HepG2 (cell line): ENCODE measurements around the gene RXFP2. TPM values are rescaled to one million over a fixed set of nuclear protein-coding genes. Genes with fewer than 3 reads are reported as not detected.
A peak's percentile ranks its signal among the peaks of the same experiment; 100 is the strongest.

Source experiments
- ATF7 ChIP-seq, 2 experiments: fragments of 450-650 bp in 1 of 2; sonication (generic) in 1 of 2; formaldehyde crosslinking in 1 of 2; IDR thresholded peaks; 2 replicates each; pipeline versions ENCODE4 v1.4.0 to v1.6.1; 2016 to 2020; ENCODE audit warnings: antibody characterized with exemption in 1 of 2, mild to moderate bottlenecking in 1 of 2, missing genetic modification reagents in 1 of 2
- CBX1 ChIP-seq: IDR thresholded peaks from one replicate; pipeline ENCODE4 v1.6.1; 2016; ENCODE audit warnings: antibody characterized with exemption, low read depth
- CBX2 ChIP-seq, 2 experiments: fragments of 200-600 bp in 1 of 2; sonication (generic); formaldehyde crosslinking in 1 of 2; IDR thresholded peaks; 2 replicates each; pipeline versions ENCODE4 v1.7.0 to v1.8.1; 2018 to 2022; ENCODE audit warnings: low read depth in 2 of 2, low read length in 1 of 2, mild to moderate bottlenecking in 1 of 2, missing genetic modification reagents in 1 of 2
- CCDC6 ChIP-seq: sonication (generic); formaldehyde crosslinking; IDR thresholded peaks from 2 replicates; pipeline ENCODE4 v1.8.1; 2022; ENCODE audit warnings: mild to moderate bottlenecking, missing genetic modification reagents, moderate library complexity
- HINFP ChIP-seq: sonication (generic); formaldehyde crosslinking; IDR thresholded peaks from 2 replicates; pipeline ENCODE4 v1.4.0; 2020; ENCODE audit warnings: low read depth, mild to moderate bottlenecking, missing genetic modification reagents
- HNRNPL ChIP-seq: fragments of 200-400 bp; formaldehyde crosslinking; IDR thresholded peaks from 2 replicates; pipeline ENCODE4 v1.6.1; 2017; ENCODE audit warnings: mild to moderate bottlenecking, low read depth, low read length
- HNRNPLL ChIP-seq: fragments of 200-400 bp; formaldehyde crosslinking; IDR thresholded peaks from 2 replicates; pipeline ENCODE4 v1.6.1; 2017; ENCODE audit warnings: mild to moderate bottlenecking, low read depth, low read length; ENCODE audit not compliant: poor library complexity, severe bottlenecking
- MTA1 ChIP-seq: sonication (generic); formaldehyde crosslinking; IDR thresholded peaks from 2 replicates; pipeline ENCODE4 v1.4.0; 2020; ENCODE audit warnings: missing genetic modification reagents, mild to moderate bottlenecking, borderline replicate concordance
- NAIF1 ChIP-seq: sonication (generic); formaldehyde crosslinking; IDR thresholded peaks from 2 replicates; pipeline ENCODE4 v1.5.0; 2020; ENCODE audit warnings: mild to moderate bottlenecking, missing genetic modification reagents, borderline replicate concordance
- NFYB ChIP-seq: sonication (generic); formaldehyde crosslinking; IDR thresholded peaks from 2 replicates; pipeline ENCODE4 v1.4.0; 2020; ENCODE audit warnings: missing genetic modification reagents
- PRDM4 ChIP-seq: sonication (generic); formaldehyde crosslinking; IDR thresholded peaks from 2 replicates; pipeline ENCODE4 v1.9.0; 2021; ENCODE audit warnings: missing genetic modification reagents, borderline replicate concordance
- RNF2 ChIP-seq: fragments of 450-650 bp; conservative IDR thresholded peaks from 2 replicates; pipeline ENCODE4 v1.6.1; 2016; ENCODE audit warnings: low read depth
- SAP130 ChIP-seq: IDR thresholded peaks from 2 replicates; pipeline ENCODE4 v1.6.1; 2016; ENCODE audit warnings: low read depth
- SNRNP70 ChIP-seq: fragments of 200-400 bp; formaldehyde crosslinking; IDR thresholded peaks from 2 replicates; pipeline ENCODE4 v1.6.1; 2017; ENCODE audit warnings: mild to moderate bottlenecking, low read depth, low read length, moderate library complexity
- SP4 ChIP-seq: sonication (generic); formaldehyde crosslinking; IDR thresholded peaks from 2 replicates; pipeline ENCODE4 v1.8.1; 2023; ENCODE audit warnings: mild to moderate bottlenecking, missing genetic modification reagents
- TFDP2 ChIP-seq: sonication (generic); formaldehyde crosslinking; IDR thresholded peaks from 2 replicates; pipeline ENCODE4 v1.4.0; 2020; ENCODE audit warnings: missing genetic modification reagents
- TOPORS ChIP-seq: sonication (generic); formaldehyde crosslinking; IDR thresholded peaks from 2 replicates; pipeline ENCODE4 v1.8.0; 2023; ENCODE audit warnings: mild to moderate bottlenecking, missing genetic modification reagents
- ZBTB14 ChIP-seq: sonication (generic); formaldehyde crosslinking; IDR thresholded peaks from 2 replicates; pipeline ENCODE4 v1.4.0; 2020; ENCODE audit warnings: missing genetic modification reagents
- ZFY ChIP-seq: sonication (generic); formaldehyde crosslinking; IDR thresholded peaks from 2 replicates; pipeline ENCODE4 v1.4.0; 2020; ENCODE audit warnings: missing genetic modification reagents
- ZNF264 ChIP-seq: sonication (generic); formaldehyde crosslinking; IDR thresholded peaks from 2 replicates; pipeline ENCODE4 v1.4.0; 2020; ENCODE audit warnings: missing genetic modification reagents
- ZNF33B ChIP-seq: sonication (generic); formaldehyde crosslinking; IDR thresholded peaks from 2 replicates; pipeline ENCODE4 v1.5.1; 2020; ENCODE audit warnings: mild to moderate bottlenecking, missing genetic modification reagents
- ZSCAN21 ChIP-seq: sonication (generic); formaldehyde crosslinking; IDR thresholded peaks from 2 replicates; pipeline ENCODE4 v1.8.0; 2022; ENCODE audit warnings: mild to moderate bottlenecking, missing genetic modification reagents, moderate library complexity, borderline replicate concordance
- ZSCAN22 ChIP-seq: sonication (generic); formaldehyde crosslinking; IDR thresholded peaks from 2 replicates; pipeline ENCODE4 v1.4.0; 2020; ENCODE audit warnings: mild to moderate bottlenecking, missing genetic modification reagents
- polyA plus RNA-seq, 8 experiments: library from polyadenylated mRNA; depleted of rRNA in 3 of 8; stranded (reverse) in 7 of 8; unstranded in 1 of 8; fragments of >200 nt; fragmentation: Illumina TruSeq in 4 of 8; extraction: Trizol in 4 of 8; gene quantifications; 2 replicates each; pipeline versions ENCODE4 v1.2.1 to v1.2.3, GENCODE V29; 2011 to 2016; ENCODE audit warnings: low read depth in 4 of 8, missing spikeins in 1 of 8, mixed read lengths in 1 of 8; ENCODE audit not compliant: insufficient read depth in 1 of 8
- total RNA-seq, 5 experiments: library from RNA; depleted of rRNA; stranded (reverse); fragments of >200 nt; fragmentation: Illumina TruSeq; extraction: Trizol; gene quantifications; 2 replicates each; pipeline ENCODE4 v1.2.3, GENCODE V29; 2016; ENCODE audit warnings: low read depth in 1 of 5

The RXFP2 gene
- total and polyA plus RNA-seq, 2 of the 13 experiments (the other 11 are each of a cell fraction or from before 2014, with no cell fraction given): not detected

- TF ChIP-seq SP4 (CRISPR knock-in tag) (peak; percentile 87; the same call in 1 of the 2 replicates), SNRNP70 (0 out of 2 replicates have a peak, but pooled peaks have one; percentile 60), ZSCAN21 (CRISPR knock-in tag) (peak; percentile 38; the same call in 1 of the 2 replicates), HNRNPLL (peak; percentile 100), HINFP (0 out of 2 replicates have a peak, but pooled peaks have one; percentile 48), ZBTB14 (CRISPR knock-in tag) (peak; percentile 68; the same call in 1 of the 2 replicates), ZNF264 (CRISPR knock-in tag) (no peak), HNRNPL (0 out of 2 replicates have a peak, but pooled peaks have one; percentile 26), ZNF33B (no peak), SAP130 (CRISPR knock-in tag) (peak; percentile 24; the same call in 1 of the 2 replicates), CBX2 (IDR thresholded peaks at IDR 0.05; ENCODE audit: low read depth, low read length) (no peak), CBX2 (CRISPR knock-in tag; IDR thresholded peaks at IDR 0.05; ENCODE audit: low read depth) (no peak), ZFY (CRISPR knock-in tag) (0 out of 2 replicates have a peak, but pooled peaks have one; percentile 13), TOPORS (CRISPR knock-in tag) (0 out of 2 replicates have a peak, but pooled peaks have one; percentile 37), ATF7 (IDR thresholded peaks at IDR 0.05) (no peak), ATF7 (CRISPR knock-in tag; IDR thresholded peaks at IDR 0.05) (no peak), TFDP2 (0 out of 2 replicates have a peak, but pooled peaks have one; percentile 18), NAIF1 (CRISPR knock-in tag) (peak; percentile 93), NFYB (peak; percentile 65), MTA1 (CRISPR knock-in tag) (no peak), ZSCAN22 (CRISPR knock-in tag) (no peak), CBX1 (no peak), PRDM4 (no peak), RNF2 (peak; percentile 60; the same call in 1 of the 2 replicates), CCDC6 (CRISPR knock-in tag) (0 out of 2 replicates have a peak, but pooled peaks have one; percentile 21)
Measured at GRCh38 chr13:31846182-31846938, 107.0 kb downstream of the RXFP2 start (continued).
